Stimulated activated CD4-positive, alpha-beta T cell treated with anti-CD3 and anti-CD28 coated beads, Interleukin-12 subunit alpha, Interleukin-12 subunit beta, amount 100 ng/mL, for 24 hours (primary cell): ENCODE results near the gene EFCAB6.

Experiments
- DNase-seq, 2 experiments: peaks; one replicate each; pipeline ENCODE4 v3.0.0-alpha.2; 2020; ENCODE audit warnings: low read depth in 2 of 2

The EFCAB6 gene

GRCh38 chr22:43747058-43747457, 65.0 kb downstream of the EFCAB6 start:
- no peak for DNase-seq

- no peak for DNase-seq
Observed at GRCh38 chr22:43745783-43746356, 66.2 kb downstream of the EFCAB6 start.

GRCh38 chr22:43745411-43745770, 66.7 kb downstream of the EFCAB6 start:
- DNase-seq, result no peak

- DNase-seq, result no peak
Observed at GRCh38 chr22:43744700-43745410, 67.2 kb downstream of the EFCAB6 start.

- no peak for DNase-seq
Observed at GRCh38 chr22:43743929-43744643, 68.0 kb downstream of the EFCAB6 start.

- no peak for DNase-seq
Observed at GRCh38 chr22:43743131-43743530, 69.0 kb downstream of the EFCAB6 start.

- DNase-seq, result no peak
Observed at GRCh38 chr22:43742154-43742950, 69.8 kb downstream of the EFCAB6 start.

GRCh38 chr22:43740587-43741270, 71.4 kb downstream of the EFCAB6 start:
- DNase-seq, result no peak

GRCh38 chr22:43739851-43740379, 72.2 kb downstream of the EFCAB6 start:
- DNase-seq, result no peak

- DNase-seq, result no peak
Observed at GRCh38 chr22:43737150-43737828, 74.8 kb downstream of the EFCAB6 start.

GRCh38 chr22:43736651-43737050, 75.5 kb downstream of the EFCAB6 start:
- DNase-seq, result no peak

GRCh38 chr22:43734370-43735150, 77.5 kb downstream of the EFCAB6 start:
- no peak for DNase-seq

GRCh38 chr22:43733138-43733537, 79.0 kb downstream of the EFCAB6 start:
- DNase-seq, result no peak

- DNase-seq, result no peak
Observed at GRCh38 chr22:43731988-43732387, 80.1 kb downstream of the EFCAB6 start.

GRCh38 chr22:43726964-43727543, 85.1 kb downstream of the EFCAB6 start:
- no peak for DNase-seq

GRCh38 chr22:43726322-43726721, 85.8 kb downstream of the EFCAB6 start:
- DNase-seq, result no peak

GRCh38 chr22:43723816-43724215, 88.3 kb downstream of the EFCAB6 start:
- no peak for DNase-seq

GRCh38 chr22:43722444-43722843, 89.7 kb downstream of the EFCAB6 start:
- DNase-seq, result no peak

- DNase-seq, result no peak
Observed at GRCh38 chr22:43720716-43721115, 91.4 kb downstream of the EFCAB6 start.

GRCh38 chr22:43714104-43714503, 98.0 kb downstream of the EFCAB6 start:
- no peak for DNase-seq
